HL-60 (cell line): Measurements from ENCODE around the gene FGF14.

Experiments
- DNase-seq, 2 experiments: peaks; one replicate each; pipeline ENCODE4 v3.0.0-alpha.2; 2010 to 2020; ENCODE audit warnings: low read depth in 1 of 2, low spot score in 1 of 2
- H3K27ac ChIP-seq: fragments of 250-450 bp; sonication (Bioruptor Pico); replicated peaks from 2 replicates; pipeline ENCODE4 v1.5.1; 2020; ENCODE audit warnings: mild to moderate bottlenecking, moderate library complexity
- H3K27me3 ChIP-seq: fragments of 250-450 bp; sonication (Bioruptor Pico); 2 replicates; pipeline ENCODE4 v1.5.1; 2021; ENCODE audit warnings: mild to moderate bottlenecking, moderate library complexity; ENCODE audit not compliant: insufficient read depth, poor library complexity, severe bottlenecking
- H3K4me3 ChIP-seq: replicated peaks from 2 replicates; pipeline ENCODE4 v1.5.1; 2011; ENCODE audit warnings: mild to moderate bottlenecking, control low read depth, low read length; ENCODE audit not compliant: insufficient read depth
- GABPA ChIP-seq: IDR thresholded peaks from 2 replicates; pipeline ENCODE4 v1.6.1; 2012; ENCODE audit warnings: low read depth
- POLR2AphosphoS5 ChIP-seq: IDR thresholded peaks from 2 replicates; pipeline ENCODE4 v1.6.1; 2012; ENCODE audit warnings: low read depth
- SPI1 ChIP-seq: IDR thresholded peaks from 2 replicates; pipeline ENCODE4 v1.6.1; 2012; ENCODE audit warnings: low read depth, mild to moderate bottlenecking, borderline replicate concordance
- TF ChIP-seq, protein P1 (sequence below): IDR thresholded peaks from 2 replicates; pipeline ENCODE4 v1.6.1; 2012; ENCODE audit warnings: low read depth; ENCODE audit not compliant: insufficient replicate concordance
- TF ChIP-seq, protein P2 (sequence below): IDR thresholded peaks from one replicate; pipeline ENCODE4 v1.5.1; 2011; ENCODE audit warnings: low read length, control low read depth, inconsistent platforms; ENCODE audit not compliant: insufficient read depth

The FGF14 gene

DNA sequence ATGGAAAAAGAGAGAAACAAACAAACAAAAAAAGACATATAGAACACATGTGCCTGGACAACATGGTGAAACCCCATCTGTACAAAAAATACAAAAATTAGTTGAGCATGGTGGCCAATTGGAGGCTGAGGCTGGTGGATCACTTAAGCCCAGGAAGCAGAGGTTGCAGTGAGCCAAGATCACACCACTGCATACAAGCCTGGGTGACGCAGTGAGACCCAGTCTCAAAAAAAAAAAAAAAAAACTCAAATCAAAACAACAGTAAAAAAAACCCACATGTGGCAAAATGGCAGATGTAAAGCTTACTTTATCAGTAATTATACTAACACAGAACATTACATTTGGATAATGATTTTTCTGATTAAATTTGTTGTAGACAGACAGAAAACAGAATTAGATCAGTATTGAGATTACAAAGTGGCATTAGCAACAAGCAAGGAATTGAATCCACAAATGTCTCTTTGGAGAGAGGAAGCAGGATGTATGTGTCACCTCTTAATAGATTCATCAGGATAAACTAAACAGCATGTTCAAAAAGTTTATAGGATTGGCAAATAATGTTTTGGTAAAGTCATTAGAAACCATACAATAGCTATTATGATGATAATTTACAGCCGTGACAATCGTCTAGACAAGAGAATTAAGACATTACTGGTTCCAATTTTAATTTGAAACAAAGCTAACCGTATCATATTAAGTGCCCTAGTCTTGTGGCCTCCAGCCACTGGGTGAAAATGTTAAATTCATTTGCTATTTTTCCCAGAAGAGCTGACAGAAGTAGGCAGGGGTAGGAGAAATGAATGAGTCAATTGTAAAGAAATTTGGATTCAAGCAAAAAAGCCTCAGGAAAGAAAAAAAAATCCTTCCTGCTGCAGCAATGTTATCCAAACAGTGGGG, 206.0 kb downstream of the FGF14 start:
- TF ChIP-seq GABPA = no peak
- TF ChIP-seq SPI1 = no peak
- TF ChIP-seq, protein P1, sequence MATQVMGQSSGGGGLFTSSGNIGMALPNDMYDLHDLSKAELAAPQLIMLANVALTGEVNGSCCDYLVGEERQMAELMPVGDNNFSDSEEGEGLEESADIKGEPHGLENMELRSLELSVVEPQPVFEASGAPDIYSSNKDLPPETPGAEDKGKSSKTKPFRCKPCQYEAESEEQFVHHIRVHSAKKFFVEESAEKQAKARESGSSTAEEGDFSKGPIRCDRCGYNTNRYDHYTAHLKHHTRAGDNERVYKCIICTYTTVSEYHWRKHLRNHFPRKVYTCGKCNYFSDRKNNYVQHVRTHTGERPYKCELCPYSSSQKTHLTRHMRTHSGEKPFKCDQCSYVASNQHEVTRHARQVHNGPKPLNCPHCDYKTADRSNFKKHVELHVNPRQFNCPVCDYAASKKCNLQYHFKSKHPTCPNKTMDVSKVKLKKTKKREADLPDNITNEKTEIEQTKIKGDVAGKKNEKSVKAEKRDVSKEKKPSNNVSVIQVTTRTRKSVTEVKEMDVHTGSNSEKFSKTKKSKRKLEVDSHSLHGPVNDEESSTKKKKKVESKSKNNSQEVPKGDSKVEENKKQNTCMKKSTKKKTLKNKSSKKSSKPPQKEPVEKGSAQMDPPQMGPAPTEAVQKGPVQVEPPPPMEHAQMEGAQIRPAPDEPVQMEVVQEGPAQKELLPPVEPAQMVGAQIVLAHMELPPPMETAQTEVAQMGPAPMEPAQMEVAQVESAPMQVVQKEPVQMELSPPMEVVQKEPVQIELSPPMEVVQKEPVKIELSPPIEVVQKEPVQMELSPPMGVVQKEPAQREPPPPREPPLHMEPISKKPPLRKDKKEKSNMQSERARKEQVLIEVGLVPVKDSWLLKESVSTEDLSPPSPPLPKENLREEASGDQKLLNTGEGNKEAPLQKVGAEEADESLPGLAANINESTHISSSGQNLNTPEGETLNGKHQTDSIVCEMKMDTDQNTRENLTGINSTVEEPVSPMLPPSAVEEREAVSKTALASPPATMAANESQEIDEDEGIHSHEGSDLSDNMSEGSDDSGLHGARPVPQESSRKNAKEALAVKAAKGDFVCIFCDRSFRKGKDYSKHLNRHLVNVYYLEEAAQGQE = no peak
- TF ChIP-seq, protein P2, sequence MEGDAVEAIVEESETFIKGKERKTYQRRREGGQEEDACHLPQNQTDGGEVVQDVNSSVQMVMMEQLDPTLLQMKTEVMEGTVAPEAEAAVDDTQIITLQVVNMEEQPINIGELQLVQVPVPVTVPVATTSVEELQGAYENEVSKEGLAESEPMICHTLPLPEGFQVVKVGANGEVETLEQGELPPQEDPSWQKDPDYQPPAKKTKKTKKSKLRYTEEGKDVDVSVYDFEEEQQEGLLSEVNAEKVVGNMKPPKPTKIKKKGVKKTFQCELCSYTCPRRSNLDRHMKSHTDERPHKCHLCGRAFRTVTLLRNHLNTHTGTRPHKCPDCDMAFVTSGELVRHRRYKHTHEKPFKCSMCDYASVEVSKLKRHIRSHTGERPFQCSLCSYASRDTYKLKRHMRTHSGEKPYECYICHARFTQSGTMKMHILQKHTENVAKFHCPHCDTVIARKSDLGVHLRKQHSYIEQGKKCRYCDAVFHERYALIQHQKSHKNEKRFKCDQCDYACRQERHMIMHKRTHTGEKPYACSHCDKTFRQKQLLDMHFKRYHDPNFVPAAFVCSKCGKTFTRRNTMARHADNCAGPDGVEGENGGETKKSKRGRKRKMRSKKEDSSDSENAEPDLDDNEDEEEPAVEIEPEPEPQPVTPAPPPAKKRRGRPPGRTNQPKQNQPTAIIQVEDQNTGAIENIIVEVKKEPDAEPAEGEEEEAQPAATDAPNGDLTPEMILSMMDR = no peak
- TF ChIP-seq POLR2AphosphoS5 = no peak
- Histone ChIP-seq H3K4me3 (no peak overlapping the region), H3K27ac (no peak overlapping the region), H3K27me3 (no peaks in the 10 kb centered on the region)
- no peak for DNase-seq

DNA sequence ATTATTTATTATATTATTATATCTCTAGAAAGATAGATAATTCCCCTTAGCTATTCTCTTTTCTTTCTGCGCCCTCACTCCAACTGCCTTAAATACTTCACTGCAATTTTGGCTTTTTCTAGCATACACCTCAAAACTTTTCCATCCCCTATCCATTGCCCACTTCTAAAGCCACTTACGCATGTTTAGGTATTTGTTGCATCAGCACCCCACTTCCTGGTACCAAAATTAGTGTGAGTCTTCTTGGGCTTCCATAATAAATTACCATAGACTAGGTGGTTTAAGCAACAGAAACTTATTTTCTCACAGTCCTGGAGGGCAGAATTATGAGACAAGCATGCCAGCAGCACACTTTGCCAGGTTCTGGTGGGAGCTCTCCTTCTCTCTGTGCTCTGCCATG, 209.0 kb downstream of the FGF14 start:
- no peak for DNase-seq
- Histone ChIP-seq H3K27ac (no peak overlapping the region), H3K4me3 (no peak overlapping the region), H3K27me3 (no peaks in the 10 kb centered on the region)
- TF ChIP-seq GABPA (no peak), POLR2AphosphoS5 (no peak)

DNA sequence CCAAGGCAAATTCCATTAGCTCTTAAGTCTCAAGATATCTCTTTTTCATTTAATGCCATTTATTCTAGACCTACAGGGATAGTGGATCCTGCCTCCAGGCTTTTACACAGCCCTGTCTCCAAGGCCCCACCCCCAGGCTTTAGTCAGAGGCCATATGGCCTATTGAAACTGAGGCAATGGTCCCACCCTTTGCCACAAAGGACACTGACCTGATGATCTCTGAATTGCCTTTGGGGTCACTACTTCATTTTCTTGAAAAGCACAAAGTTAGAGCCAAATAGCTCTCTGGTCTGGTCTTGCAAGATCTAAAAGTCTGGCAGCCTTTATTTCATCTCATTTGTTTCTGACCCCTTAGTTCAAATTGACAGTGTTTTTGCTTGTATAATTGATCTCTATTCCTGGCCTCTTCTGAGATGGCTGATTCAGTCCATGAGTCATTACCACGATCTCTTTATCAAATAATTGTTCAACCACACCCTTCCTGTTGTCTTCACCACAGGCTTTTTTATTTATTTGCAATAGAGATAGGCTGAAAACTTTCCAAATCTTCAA, 209.8 kb downstream of the FGF14 start:
- no peaks in the 10 kb centered on the region for H3K27me3 ChIP-seq
- no peak overlapping the region for H3K27ac ChIP-seq
- TF ChIP-seq POLR2AphosphoS5 = no peak
- TF ChIP-seq SPI1 = no peak
- TF ChIP-seq, protein P2 = no peak
- no peak for TF ChIP-seq GABPA
- TF ChIP-seq, protein P1 = no peak
- DNase-seq = no peak
- no peak overlapping the region for H3K4me3 ChIP-seq

DNA sequence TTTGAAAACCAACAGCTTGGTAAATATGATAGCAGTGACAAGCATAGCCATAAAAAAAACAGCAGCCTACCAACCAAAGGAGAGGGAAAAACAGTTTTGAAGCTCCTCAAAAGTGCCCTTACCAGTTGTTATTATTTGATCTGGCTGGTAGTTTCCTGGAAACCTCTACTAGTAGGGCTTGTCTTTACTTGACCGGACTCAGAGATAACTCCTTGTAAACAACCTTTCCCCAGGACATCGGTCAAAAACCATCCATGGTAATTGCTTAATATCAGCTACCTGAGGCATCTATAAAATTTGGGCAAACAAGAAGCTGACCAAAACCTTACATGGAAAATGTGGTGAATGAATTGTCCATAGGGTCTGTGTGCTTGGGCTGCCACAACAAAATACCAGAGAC, 210.9 kb downstream of the FGF14 start:
- H3K27me3 ChIP-seq = no peaks in the 10 kb centered on the region
- no peak overlapping the region for H3K4me3 ChIP-seq
- no peak for DNase-seq
- no peak overlapping the region for H3K27ac ChIP-seq
- TF ChIP-seq SPI1 (no peak), POLR2AphosphoS5 (no peak)
- TF ChIP-seq, protein P1 = no peak
